GM21515 (cell line): Measurements from ENCODE around the gene PTPN5.
A peak's percentile ranks its signal among the peaks of the same experiment; 100 is the strongest.

ENCODE experiments used
- ATAC-seq: cut with Tn5 transposase; IDR thresholded peaks from one replicate; pipeline ENCODE4 v1.9.1; 2021; ENCODE audit not compliant: unreplicated experiment

The PTPN5 gene

GRCh38 chr11:18773681-18774080 lies 17.9 kb downstream of the PTPN5 start:
- no peak for ATAC-seq

GRCh38 chr11:18773104-18773503 lies 18.5 kb downstream of the PTPN5 start:
- no peak for ATAC-seq

- no peak for ATAC-seq
Observed at GRCh38 chr11:18772211-18772610, 19.4 kb downstream of the PTPN5 start.

GRCh38 chr11:18771266-18772035 lies 20.1 kb downstream of the PTPN5 start:
- no peak for ATAC-seq

- ATAC-seq = no peak
Observed at GRCh38 chr11:18770479-18771125, 21.0 kb downstream of the PTPN5 start.

- peak; percentile 60 for ATAC-seq
Observed at GRCh38 chr11:18769802-18770456, 21.7 kb downstream of the PTPN5 start.

- ATAC-seq = no peak
Observed at GRCh38 chr11:18768978-18769377, 22.6 kb downstream of the PTPN5 start.

GRCh38 chr11:18768472-18768901 lies 23.1 kb downstream of the PTPN5 start:
- ATAC-seq = peak; percentile 81

GRCh38 chr11:18766015-18766414 lies 25.6 kb downstream of the PTPN5 start:
- ATAC-seq = no peak

GRCh38 chr11:18765554-18765953 lies 26.0 kb downstream of the PTPN5 start:
- ATAC-seq = no peak

- no peak for ATAC-seq
Observed at GRCh38 chr11:18761741-18762140, 29.9 kb downstream of the PTPN5 start.

- no peak for ATAC-seq
Observed at GRCh38 chr11:18761144-18761543, 30.5 kb downstream of the PTPN5 start.

GRCh38 chr11:18757811-18758210 lies 33.8 kb downstream of the PTPN5 start:
- ATAC-seq = no peak

- no peak for ATAC-seq
Observed at GRCh38 chr11:18756889-18757288, 34.7 kb downstream of the PTPN5 start.

- ATAC-seq = no peak
Observed at GRCh38 chr11:18754308-18754707, 37.3 kb downstream of the PTPN5 start.

- no peak for ATAC-seq
Observed at GRCh38 chr11:18752502-18752901, 39.1 kb downstream of the PTPN5 start.

GRCh38 chr11:18750944-18751343 lies 40.7 kb downstream of the PTPN5 start:
- no peak for ATAC-seq

- no peak for ATAC-seq
Observed at GRCh38 chr11:18749681-18750319, 41.8 kb downstream of the PTPN5 start.

GRCh38 chr11:18748766-18749365 lies 42.7 kb downstream of the PTPN5 start:
- ATAC-seq = no peak

GRCh38 chr11:18745251-18745650 lies 46.3 kb downstream of the PTPN5 start:
- ATAC-seq = no peak

GRCh38 chr11:18743900-18744514 lies 47.6 kb downstream of the PTPN5 start:
- no peak for ATAC-seq
